CD14-positive monocyte (primary cell): ENCODE data around the gene PRPF31. TPM values are rescaled to one million over a fixed set of nuclear protein-coding genes. Genes with fewer than 3 reads are reported as not detected.

Experiments used
- DNase-seq, 3 donors: peaks; one replicate each; pipeline ENCODE4 v3.0.0-alpha.2; 2011 to 2022
- H2AFZ ChIP-seq: 2 replicates; pipeline ENCODE4 v1.6.0; 2012; ENCODE audit warnings: mild to moderate bottlenecking, low read depth, low read length, inconsistent platforms; ENCODE audit not compliant: insufficient read depth, poor library complexity, severe bottlenecking
- H3K27ac ChIP-seq, 2 donors: 1 replicate in 1 of 2; 2 replicates in 1 of 2; pipeline ENCODE4 v1.5.1; 2012 to 2013; ENCODE audit warnings: low read length in 2 of 2, control low read depth in 1 of 2, inconsistent platforms in 1 of 2, low read depth in 1 of 2, mild to moderate bottlenecking in 1 of 2
- H3K27me3 ChIP-seq, 2 donors: one replicate each; pipeline versions ENCODE4 v1.6.0 to v1.6.1; 2011 to 2013; ENCODE audit warnings: low read length in 2 of 2; ENCODE audit not compliant: control insufficient read depth in 2 of 2, insufficient read depth in 2 of 2
- H3K36me3 ChIP-seq, 2 donors: replicated peaks in 1 of 2; 1 replicate in 1 of 2; 2 replicates in 1 of 2; pipeline versions ENCODE4 v1.5.1 to v1.6.1; 2012 to 2013; ENCODE audit warnings: low read length in 2 of 2, control low read depth in 1 of 2, inconsistent platforms in 1 of 2, mild to moderate bottlenecking in 1 of 2; ENCODE audit not compliant: insufficient read depth in 2 of 2, control insufficient read depth in 1 of 2
- H3K4me1 ChIP-seq, 2 donors: 1 replicate in 1 of 2; 2 replicates in 1 of 2; pipeline versions ENCODE4 v1.5.1 to v1.6.1; 2012 to 2013; ENCODE audit warnings: low read length in 2 of 2, control low read depth in 1 of 2, inconsistent platforms in 1 of 2, mild to moderate bottlenecking in 1 of 2, moderate library complexity in 1 of 2; ENCODE audit not compliant: insufficient read depth in 2 of 2, control insufficient read depth in 1 of 2
- H3K4me2 ChIP-seq: replicated peaks from 2 replicates; pipeline ENCODE3; 2012; ENCODE audit warnings: low read length, moderate library complexity, mild to moderate bottlenecking; ENCODE audit not compliant: poor library complexity, severe bottlenecking; ENCODE audit errors: extremely low read depth
- H3K4me3 ChIP-seq, 3 experiments: fragments of 200-600 bp in 1 of 3; sonication (generic) in 1 of 3; replicated peaks in 1 of 3; 1 replicate in 2 of 3; 2 replicates in 1 of 3; pipeline ENCODE4 v1.5.1; 2011 to 2013; ENCODE audit warnings: low read length in 3 of 3, mild to moderate bottlenecking in 3 of 3, control low read depth in 2 of 3, low read depth in 2 of 3, inconsistent platforms in 1 of 3, moderate library complexity in 1 of 3
- H3K79me2 ChIP-seq: 2 replicates; pipeline ENCODE4 v1.6.0; 2012; ENCODE audit warnings: mild to moderate bottlenecking, control low read depth, inconsistent platforms, low read length, moderate library complexity; ENCODE audit not compliant: insufficient read depth
- H3K9ac ChIP-seq: 2 replicates; pipeline ENCODE4 v1.6.0; 2017; ENCODE audit warnings: low read length, mild to moderate bottlenecking; ENCODE audit not compliant: insufficient read depth, poor library complexity, severe bottlenecking
- H3K9me3 ChIP-seq, 2 donors: replicated peaks in 1 of 2; 1 replicate in 1 of 2; 2 replicates in 1 of 2; pipeline versions ENCODE4 v1.5.1 to v1.6.1; 2012 to 2013; ENCODE audit warnings: low read length in 2 of 2, control low read depth in 1 of 2; ENCODE audit not compliant: control insufficient read depth in 1 of 2, insufficient read depth in 1 of 2
- H4K20me1 ChIP-seq: 2 replicates; pipeline ENCODE4 v1.6.0; 2012; ENCODE audit warnings: mild to moderate bottlenecking, low read length, control low read depth, moderate library complexity; ENCODE audit not compliant: insufficient read depth
- H3K27ac Mint-ChIP-seq, 7 donors: one replicate each; pipeline ENCODE4 v1.8.0; 2020; ENCODE audit warnings: mild to moderate bottlenecking in 7 of 7, mixed read lengths in 7 of 7, moderate library complexity in 6 of 7, inconsistent platforms in 2 of 7
- H3K27me3 Mint-ChIP-seq, 3 donors: one replicate each; pipeline ENCODE4 v1.8.0; 2021 to 2022; ENCODE audit warnings: low read depth in 3 of 3, mild to moderate bottlenecking in 3 of 3, mixed read lengths in 3 of 3, moderate library complexity in 3 of 3, inconsistent platforms in 1 of 3
- H3K36me3 Mint-ChIP-seq, 2 donors: one replicate each; pipeline ENCODE4 v1.8.0; 2020; ENCODE audit warnings: mixed read lengths in 2 of 2, inconsistent platforms in 1 of 2, mild to moderate bottlenecking in 1 of 2
- H3K4me1 Mint-ChIP-seq: one replicate; pipeline ENCODE4 v1.8.0; 2020; ENCODE audit warnings: mild to moderate bottlenecking, mixed read lengths
- H3K4me3 Mint-ChIP-seq, 2 donors: one replicate each; pipeline ENCODE4 v1.8.0; 2020; ENCODE audit warnings: mild to moderate bottlenecking in 2 of 2, mixed read lengths in 2 of 2, moderate library complexity in 1 of 2
- H3K9me3 Mint-ChIP-seq, 7 donors: one replicate each; pipeline ENCODE4 v1.8.0; 2020 to 2022; ENCODE audit warnings: mixed read lengths in 7 of 7, mild to moderate bottlenecking in 6 of 7, moderate library complexity in 6 of 7, inconsistent platforms in 2 of 7
- CTCF ChIP-seq: fragments of 200-600 bp; IDR thresholded peaks from one replicate; pipeline ENCODE4 v1.8.0; 2022; ENCODE audit warnings: antibody characterized with exemption, mild to moderate bottlenecking
- WGBS: methylation state at CpG from one replicate; pipeline ENCODE4 v1.1.5; 2013; ENCODE audit warnings: missing lambda C conversion rate; ENCODE audit not compliant: insufficient coverage; 5-methylcytosine and 5-hydroxymethylcytosine counted together
- intact Hi-C, 2 donors: fragments of 100-400 bp; cut with micrococcal nuclease; formaldehyde crosslinking; loops; one replicate each; pipeline versions ENCODE4 v1.15.0 to v1.15.1; 2023
- polyA plus RNA-seq, 3 donors: library from polyadenylated mRNA; depleted of rRNA in 1 of 3; unstranded in 2 of 3; stranded (reverse) in 1 of 3; fragments of 300-500 nt in 2 of 3; fragments of >200 nt in 1 of 3; fragmentation: Illumina TruSeq in 2 of 3; gene quantifications; 1 replicate in 2 of 3; 2 replicates in 1 of 3; pipeline ENCODE4 v1.2.3, GENCODE V29; 2012 to 2021

The PRPF31 gene
- polyA plus RNA-seq, 3 donors, result 34.4 to 51.8 (median 37.6) TPM

GRCh38 chr19:54081032-54081431 is 34.5 kb upstream of the PRPF31 start, which contains the start of gene TARM1:
Gene TARM1 (minus strand): TSS chr19:54081365. CDS start chr19:54081340, 25 bp downstream.
- H3K4me1 Mint-ChIP-seq, result peaks cover 23% of the 10 kb centered on the region
- Histone ChIP-seq H3K36me3 (no peaks in the 10 kb centered on the region), H3K27ac (peak within 1 kb of the TSS in 1 of 2 donors; percentile 26), H3K9me3 (peaks cover 11 to 20% of the 10 kb centered on the region in 2 donors), H3K79me2 (no peaks in the 10 kb centered on the region), H3K27me3 (no peaks in the 10 kb centered on the region), H2AFZ (no peak within 1 kb of the TSS), H3K4me1 (peaks cover 25 to 35% of the 10 kb centered on the region in 2 donors), H3K4me2 (peak within 1 kb of the TSS; percentile 14), H3K4me3 (peak within 1 kb of the TSS in 1 of 3 experiments; percentile 40), H4K20me1 (no peaks in the 10 kb centered on the region), H3K9ac (no peak within 1 kb of the TSS)
- DNase-seq, result no peak
- 100% methylated on average over 1 of the region's 7 CpGs for WGBS
- H3K9me3 Mint-ChIP-seq, result peaks cover 5 to 24% (median 13%) of the 10 kb centered on the region in 7 donors
- no peak for TF ChIP-seq CTCF
- H3K27ac Mint-ChIP-seq, result peak within 1 kb of the TSS in 2 of 7 donors; percentile 35 to 48
- peak within 1 kb of the TSS in 1 of 2 donors; percentile 74 for H3K4me3 Mint-ChIP-seq
- peaks cover 0 to 3% (median 1%) of the 10 kb centered on the region in 3 donors for H3K27me3 Mint-ChIP-seq
- H3K36me3 Mint-ChIP-seq, result peaks cover 0 to 3% of the 10 kb centered on the region in 2 donors
- intact Hi-C loops, result no loop called here

GRCh38 chr19:54084410-54084809 is 31.1 kb upstream of the PRPF31 start:
- WGBS, result 100% methylated on average over 3 of the region's 3 CpGs
- TF ChIP-seq CTCF, result no peak
- no peaks in the 10 kb centered on the region for H3K36me3 ChIP-seq

More at GRCh38 chr19:54084410-54084809, 31.1 kb upstream of the PRPF31 start:
- H3K27me3 Mint-ChIP-seq, result peaks cover 4 to 17% (median 17%) of the 10 kb centered on the region in 3 donors
- H3K4me3 Mint-ChIP-seq, result no peak overlapping the region
- Histone ChIP-seq H3K4me2 (no peak overlapping the region), H2AFZ (no peak overlapping the region), H3K27ac (no peak overlapping the region), H3K4me1 (peaks cover 7 to 12% of the 10 kb centered on the region in 2 donors), H3K4me3 (no peak overlapping the region), H3K9ac (no peak overlapping the region), H3K79me2 (no peaks in the 10 kb centered on the region), H3K27me3 (no peaks in the 10 kb centered on the region), H4K20me1 (no peaks in the 10 kb centered on the region), H3K9me3 (peaks cover 11 to 20% of the 10 kb centered on the region in 2 donors)
- DNase-seq, result no peak
- intact Hi-C loops, result no loop called here
- H3K4me1 Mint-ChIP-seq, result peaks cover 9% of the 10 kb centered on the region
- peaks cover 0 to 3% of the 10 kb centered on the region in 2 donors for H3K36me3 Mint-ChIP-seq
- H3K9me3 Mint-ChIP-seq, result peaks cover 5 to 27% (median 13%) of the 10 kb centered on the region in 7 donors
- no peak overlapping the region for H3K27ac Mint-ChIP-seq
